ENCODE data around the gene CLCF1.
A peak's percentile ranks its signal among the peaks of the same experiment; 100 is the strongest.

CLCF1 gene

DNA sequence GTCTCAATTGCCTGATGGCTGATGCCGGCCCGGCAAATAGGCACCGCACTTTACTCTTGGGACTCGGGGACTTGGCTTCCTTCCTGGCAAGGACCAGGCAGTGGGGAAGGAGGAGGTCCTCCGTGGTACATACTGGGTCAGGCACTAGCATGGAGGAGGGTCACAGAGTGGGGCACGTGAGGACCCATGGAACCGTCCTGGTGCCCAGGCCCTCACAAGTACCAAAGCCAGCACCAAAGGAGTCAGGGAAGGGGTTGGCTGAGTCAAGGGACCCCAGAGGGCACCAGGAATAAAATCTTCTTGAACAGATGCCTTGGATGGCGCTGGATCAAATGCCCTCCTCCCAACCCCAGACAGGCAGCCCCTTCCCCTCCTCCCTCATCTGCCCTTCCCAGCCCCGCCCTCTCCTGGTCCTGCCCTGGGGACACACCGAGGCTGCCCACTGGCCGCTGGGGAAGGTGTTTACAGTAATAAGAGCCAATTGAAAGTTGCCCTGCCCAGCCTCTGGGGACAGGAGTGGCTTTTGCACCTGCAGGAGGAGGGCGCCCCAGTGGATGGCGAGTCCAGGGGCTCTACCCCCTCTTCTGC, 36.5 kb upstream of the CLCF1 start:
- Histone ChIP-seq H3K4me2 (ENCODE audit: low read length) (peak overlapping the region; percentile 89), H3K79me2 (ENCODE audit: insufficient read depth, low read length) (no peaks in the 10 kb centered on the region), H3K4me3 (ENCODE audit: low read depth, low read length, poor library complexity, severe bottlenecking) (peak overlapping the region; percentile 30), H3F3A (ENCODE audit: insufficient read depth, low read length) (no peaks in the 10 kb centered on the region), H3K27ac (ENCODE audit: low read depth, low read length, poor library complexity, severe bottlenecking) (peak overlapping the region; percentile 93), H3K9me2 (ENCODE audit: low read depth, low read length) (no peaks in the 10 kb centered on the region), H2AFZ (ENCODE audit: low read length) (no peak overlapping the region), H3K4me1 (ENCODE audit: insufficient read depth, low read length, severe bottlenecking) (peaks cover 74% of the 10 kb centered on the region), H3K9me3 (ENCODE audit: low read length) (no peaks in the 10 kb centered on the region), H3K9ac (ENCODE audit: low read length) (peak overlapping the region; percentile 94), H4K20me1 (ENCODE audit: insufficient read depth, low read length) (no peaks in the 10 kb centered on the region), H3K36me3 (ENCODE audit: insufficient read depth, low read length) (peaks cover 22% of the 10 kb centered on the region; the same call in 1 of the 2 replicates), H3K27me3 (ENCODE audit: insufficient read depth, low read length) (peaks cover 1% of the 10 kb centered on the region; the same call in 1 of the 2 replicates)
- TF ChIP-seq CTCF (IDR thresholded peaks at IDR 0.05; ENCODE audit: low read length): no peak
- no peak for TF ChIP-seq EZH2 (IDR thresholded peaks at IDR 0.05; ENCODE audit: borderline replicate concordance, low read length)

GRCh38 chr11:67409261-67409666, 35.9 kb upstream of the CLCF1 start:
- H3K4me2 ChIP-seq (ENCODE audit: low read length): peak overlapping the region; percentile 89
- peak overlapping the region; percentile 93 for H3K27ac ChIP-seq (ENCODE audit: low read depth, low read length, poor library complexity, severe bottlenecking)
- peak overlapping the region; percentile 94 for H3K9ac ChIP-seq (ENCODE audit: low read length)

GRCh38 chr11:67408437-67409200, 35.2 kb upstream of the CLCF1 start:
- Histone ChIP-seq H3K36me3 (ENCODE audit: insufficient read depth, low read length) (peaks cover 22% of the 10 kb centered on the region; the same call in 1 of the 2 replicates), H3K4me3 (ENCODE audit: low read depth, low read length, poor library complexity, severe bottlenecking) (peak overlapping the region; percentile 30), H3K9ac (ENCODE audit: low read length) (peak overlapping the region; percentile 94; the same call in 1 of the 2 replicates), H3K27me3 (ENCODE audit: insufficient read depth, low read length) (no peaks in the 10 kb centered on the region), H3K27ac (ENCODE audit: low read depth, low read length, poor library complexity, severe bottlenecking) (peak overlapping the region; percentile 93), H3K9me2 (ENCODE audit: low read depth, low read length) (no peaks in the 10 kb centered on the region), H3F3A (ENCODE audit: insufficient read depth, low read length) (no peaks in the 10 kb centered on the region), H3K4me1 (ENCODE audit: insufficient read depth, low read length, severe bottlenecking) (peaks cover 87% of the 10 kb centered on the region), H2AFZ (ENCODE audit: low read length) (no peak overlapping the region), H3K9me3 (ENCODE audit: low read length) (no peaks in the 10 kb centered on the region), H4K20me1 (ENCODE audit: insufficient read depth, low read length) (no peaks in the 10 kb centered on the region), H3K4me2 (ENCODE audit: low read length) (peak overlapping the region; percentile 89), H3K79me2 (ENCODE audit: insufficient read depth, low read length) (no peaks in the 10 kb centered on the region)
- no peak for TF ChIP-seq CTCF (IDR thresholded peaks at IDR 0.05; ENCODE audit: low read length)
- no peak for TF ChIP-seq EZH2 (IDR thresholded peaks at IDR 0.05; ENCODE audit: borderline replicate concordance, low read length)

More at GRCh38 chr11:67409261-67409666, 35.9 kb upstream of the CLCF1 start:
- H4K20me1 ChIP-seq (ENCODE audit: insufficient read depth, low read length): no peaks in the 10 kb centered on the region
- H3K9me2 ChIP-seq (ENCODE audit: low read depth, low read length): no peaks in the 10 kb centered on the region
- no peaks in the 10 kb centered on the region for H3K9me3 ChIP-seq (ENCODE audit: low read length)
- no peaks in the 10 kb centered on the region for H3K27me3 ChIP-seq (ENCODE audit: insufficient read depth, low read length)
- H3K36me3 ChIP-seq (ENCODE audit: insufficient read depth, low read length): peaks cover 22% of the 10 kb centered on the region; the same call in 1 of the 2 replicates
- H3K79me2 ChIP-seq (ENCODE audit: insufficient read depth, low read length): no peaks in the 10 kb centered on the region
- H2AFZ ChIP-seq (ENCODE audit: low read length): no peak overlapping the region
- TF ChIP-seq CTCF (IDR thresholded peaks at IDR 0.05; ENCODE audit: low read length): no peak
- no peaks in the 10 kb centered on the region for H3F3A ChIP-seq (ENCODE audit: insufficient read depth, low read length)
- peak overlapping the region; percentile 30 for H3K4me3 ChIP-seq (ENCODE audit: low read depth, low read length, poor library complexity, severe bottlenecking)
- H3K4me1 ChIP-seq (ENCODE audit: insufficient read depth, low read length, severe bottlenecking): peaks cover 80% of the 10 kb centered on the region

Measured in OCI-LY1 (cell line).